SK-N-SH treated with all-trans-retinoic acid at 6 μM for 48 hours (cell line): ENCODE data around the gene UST.

Experiments
- ATAC-seq: fragments of 200-7000 bp; cut with Tn5 transposase; 3 replicates; pipeline ENCODE4 v1.9.1; 2020; ENCODE audit warnings: mild to moderate bottlenecking, moderate library complexity
- ARNTL ChIP-seq: fragments of 450-650 bp; formaldehyde crosslinking; IDR thresholded peaks from 2 replicates; pipeline ENCODE4 v1.5.0; 2020; ENCODE audit warnings: low read depth, mild to moderate bottlenecking, moderate library complexity, borderline replicate concordance
- BACH2 ChIP-seq: fragments of 250-450 bp; sonication (Bioruptor Pico); IDR thresholded peaks from 2 replicates; pipeline ENCODE4 v1.9.0; 2021; ENCODE audit warnings: mild to moderate bottlenecking, borderline replicate concordance
- CSDC2 ChIP-seq: fragments of 250-450 bp; sonication (Bioruptor Pico); IDR thresholded peaks from 2 replicates; pipeline ENCODE4 v1.5.0; 2020; ENCODE audit warnings: mild to moderate bottlenecking, moderate library complexity
- CSRNP3 ChIP-seq: fragments of 250-450 bp; sonication (Bioruptor Pico); IDR thresholded peaks from 2 replicates; pipeline ENCODE4 v1.5.1; 2021; ENCODE audit warnings: mild to moderate bottlenecking, moderate library complexity
- ESRRG ChIP-seq: fragments of 250-450 bp; sonication (Bioruptor Pico); IDR thresholded peaks from 2 replicates; pipeline ENCODE4 v1.6.1; 2021; ENCODE audit warnings: mild to moderate bottlenecking
- GLIS3 ChIP-seq: fragments of 250-450 bp; sonication (Bioruptor Pico); IDR thresholded peaks from 2 replicates; pipeline ENCODE4 v1.5.0; 2020; ENCODE audit warnings: mild to moderate bottlenecking, moderate library complexity
- ISL1 ChIP-seq: fragments of 250-450 bp; sonication (Bioruptor Pico); IDR thresholded peaks from 2 replicates; pipeline ENCODE4 v2.1.2; 2022; ENCODE audit warnings: mild to moderate bottlenecking, moderate library complexity
- OSR1 ChIP-seq: fragments of 250-450 bp; sonication (Bioruptor Pico); IDR thresholded peaks from 2 replicates; pipeline ENCODE4 v1.8.0; 2022; ENCODE audit warnings: moderate library complexity, mild to moderate bottlenecking, inconsistent platforms
- POU6F1 ChIP-seq: fragments of 250-450 bp; sonication (Bioruptor Pico); IDR thresholded peaks from 2 replicates; pipeline ENCODE4 v1.8.0; 2021; ENCODE audit warnings: low read depth, mild to moderate bottlenecking, moderate library complexity, borderline replicate concordance
- PPARA ChIP-seq: fragments of 250-450 bp; sonication (Bioruptor Pico); IDR thresholded peaks from 2 replicates; pipeline ENCODE4 v1.5.0; 2020; ENCODE audit warnings: mild to moderate bottlenecking, borderline replicate concordance
- RARB ChIP-seq: fragments of 250-450 bp; sonication (Bioruptor Pico); IDR thresholded peaks from 2 replicates; pipeline ENCODE4 v1.8.0; 2021; ENCODE audit warnings: mild to moderate bottlenecking, moderate library complexity
- SNAI2 ChIP-seq: fragments of 250-450 bp; sonication (Bioruptor Pico); IDR thresholded peaks from 2 replicates; pipeline ENCODE4 v1.5.0; 2020; ENCODE audit warnings: mild to moderate bottlenecking, moderate library complexity
- TCF4 ChIP-seq: fragments of 250-450 bp; sonication (Bioruptor Pico); IDR thresholded peaks from 2 replicates; pipeline ENCODE4 v1.8.0; 2021; ENCODE audit warnings: mild to moderate bottlenecking, moderate library complexity, borderline replicate concordance
- TOX ChIP-seq: fragments of 250-450 bp; sonication (Bioruptor Pico); IDR thresholded peaks from 2 replicates; pipeline ENCODE4 v1.8.0; 2021; ENCODE audit warnings: mild to moderate bottlenecking, moderate library complexity, borderline replicate concordance
- TSHZ2 ChIP-seq: fragments of 250-450 bp; sonication (Bioruptor Pico); IDR thresholded peaks from 2 replicates; pipeline ENCODE4 v1.5.0; 2020; ENCODE audit warnings: mild to moderate bottlenecking, moderate library complexity
- ZC3H10 ChIP-seq: fragments of 250-450 bp; sonication (Bioruptor Pico); IDR thresholded peaks from 2 replicates; pipeline ENCODE4 v1.5.1; 2021; ENCODE audit warnings: mild to moderate bottlenecking, moderate library complexity
- ZFP3 ChIP-seq: fragments of 250-450 bp; sonication (Bioruptor Pico); IDR thresholded peaks from 2 replicates; pipeline ENCODE4 v1.5.0; 2020; ENCODE audit warnings: mild to moderate bottlenecking, moderate library complexity
- ZFP30 ChIP-seq: fragments of 450-650 bp; formaldehyde crosslinking; IDR thresholded peaks from 2 replicates; pipeline ENCODE4 v1.5.0; 2022; ENCODE audit warnings: mild to moderate bottlenecking, moderate library complexity
- ZNF565 ChIP-seq: fragments of 450-650 bp; formaldehyde crosslinking; conservative IDR thresholded peaks from 2 replicates; pipeline ENCODE4 v1.5.0; 2020; ENCODE audit warnings: low read depth, mild to moderate bottlenecking, moderate library complexity
- ZNF8 ChIP-seq: fragments of 450-650 bp; formaldehyde crosslinking; IDR thresholded peaks from 2 replicates; pipeline ENCODE4 v1.5.0; 2020; ENCODE audit warnings: mild to moderate bottlenecking, moderate library complexity
- TF ChIP-seq, protein P1 (sequence below): fragments of 250-450 bp; sonication (Bioruptor Pico); IDR thresholded peaks from 2 replicates; pipeline ENCODE4 v1.5.1; 2020; ENCODE audit warnings: low read depth, mild to moderate bottlenecking, moderate library complexity

The UST gene

GRCh38 chr6:148698671-148699180 is 48.1 kb upstream of the UST start (continued):
- no peak for TF ChIP-seq POU6F1
- TF ChIP-seq, all 23 proteins: peak for 0

- no peak for TF ChIP-seq ESRRG (CRISPR knock-in tag)
- TF ChIP-seq ISL1 (CRISPR knock-in tag) = no peak
- TF ChIP-seq, protein P1, sequence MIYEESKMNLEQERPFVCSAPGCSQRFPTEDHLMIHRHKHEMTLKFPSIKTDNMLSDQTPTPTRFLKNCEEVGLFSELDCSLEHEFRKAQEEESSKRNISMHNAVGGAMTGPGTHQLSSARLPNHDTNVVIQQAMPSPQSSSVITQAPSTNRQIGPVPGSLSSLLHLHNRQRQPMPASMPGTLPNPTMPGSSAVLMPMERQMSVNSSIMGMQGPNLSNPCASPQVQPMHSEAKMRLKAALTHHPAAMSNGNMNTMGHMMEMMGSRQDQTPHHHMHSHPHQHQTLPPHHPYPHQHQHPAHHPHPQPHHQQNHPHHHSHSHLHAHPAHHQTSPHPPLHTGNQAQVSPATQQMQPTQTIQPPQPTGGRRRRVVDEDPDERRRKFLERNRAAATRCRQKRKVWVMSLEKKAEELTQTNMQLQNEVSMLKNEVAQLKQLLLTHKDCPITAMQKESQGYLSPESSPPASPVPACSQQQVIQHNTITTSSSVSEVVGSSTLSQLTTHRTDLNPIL (CRISPR knock-in tag) = no peak
- no peak for TF ChIP-seq ZFP3 (CRISPR knock-in tag)
- TF ChIP-seq RARB (CRISPR knock-in tag) = no peak
- TF ChIP-seq ZC3H10 = no peak
- no peak for TF ChIP-seq CSDC2 (CRISPR knock-in tag)
- no peak for TF ChIP-seq TOX (CRISPR knock-in tag)
- no peak for TF ChIP-seq SNAI2 (CRISPR knock-in tag)
- no peak for TF ChIP-seq ZFP30 (CRISPR knock-in tag)
- no peak for TF ChIP-seq TCF4
- TF ChIP-seq PPARA (CRISPR knock-in tag) = no peak
- no peak for TF ChIP-seq GLIS3 (CRISPR knock-in tag)
- TF ChIP-seq ZNF565 (CRISPR knock-in tag) = no peak
- no peak for TF ChIP-seq BACH2 (CRISPR knock-in tag)
- TF ChIP-seq CSRNP3 (CRISPR knock-in tag) = no peak
- no peak for TF ChIP-seq POU6F1
- TF ChIP-seq ARNTL (CRISPR knock-in tag) = no peak
- TF ChIP-seq ZNF8 (CRISPR knock-in tag) = no peak
- TF ChIP-seq TSHZ2 (CRISPR knock-in tag) = no peak
- ATAC-seq = no peak
Measured at GRCh38 chr6:148700047-148700715, 46.6 kb upstream of the UST start.

GRCh38 chr6:148700741-148701311 is 46.0 kb upstream of the UST start:
- TF ChIP-seq ZNF8 (CRISPR knock-in tag) (no peak), ZNF565 (CRISPR knock-in tag) (no peak), CSDC2 (CRISPR knock-in tag) (no peak), GLIS3 (CRISPR knock-in tag) (no peak), RARB (CRISPR knock-in tag) (no peak), OSR1 (no peak), ESRRG (CRISPR knock-in tag) (no peak), ZFP30 (CRISPR knock-in tag) (no peak), ZFP3 (CRISPR knock-in tag) (no peak), SNAI2 (CRISPR knock-in tag) (no peak)
- TF ChIP-seq, all 23 proteins: peak for 0
- peak; percentile 80 for ATAC-seq
